NB4 (cell line): ENCODE data around the gene IL11.

Experiments used
- DNase-seq: peaks from one replicate; pipeline ENCODE4 v3.0.0; 2010; ENCODE audit warnings: low read depth
- H3K4me3 ChIP-seq: one replicate; pipeline ENCODE4 v1.5.1; 2011; ENCODE audit warnings: mild to moderate bottlenecking, low read depth, low read length, moderate library complexity
- MYC ChIP-seq: IDR thresholded peaks from 2 replicates; pipeline ENCODE4 v1.6.1; 2011; ENCODE audit warnings: low read depth, low read length
- POLR2A ChIP-seq: IDR thresholded peaks from 2 replicates; pipeline ENCODE4 v1.6.1; 2011; ENCODE audit warnings: mild to moderate bottlenecking; ENCODE audit not compliant: insufficient read length; ENCODE audit errors: extremely low read depth
- TF ChIP-seq, protein P1 (sequence below): IDR thresholded peaks from one replicate; pipeline ENCODE4 v1.5.1; 2012; ENCODE audit warnings: low read depth, low read length
- TF ChIP-seq, protein P2 (sequence below): IDR thresholded peaks from 2 replicates; pipeline ENCODE4 v1.6.1; 2011; ENCODE audit warnings: low read depth, low read length

Gene IL11

DNA sequence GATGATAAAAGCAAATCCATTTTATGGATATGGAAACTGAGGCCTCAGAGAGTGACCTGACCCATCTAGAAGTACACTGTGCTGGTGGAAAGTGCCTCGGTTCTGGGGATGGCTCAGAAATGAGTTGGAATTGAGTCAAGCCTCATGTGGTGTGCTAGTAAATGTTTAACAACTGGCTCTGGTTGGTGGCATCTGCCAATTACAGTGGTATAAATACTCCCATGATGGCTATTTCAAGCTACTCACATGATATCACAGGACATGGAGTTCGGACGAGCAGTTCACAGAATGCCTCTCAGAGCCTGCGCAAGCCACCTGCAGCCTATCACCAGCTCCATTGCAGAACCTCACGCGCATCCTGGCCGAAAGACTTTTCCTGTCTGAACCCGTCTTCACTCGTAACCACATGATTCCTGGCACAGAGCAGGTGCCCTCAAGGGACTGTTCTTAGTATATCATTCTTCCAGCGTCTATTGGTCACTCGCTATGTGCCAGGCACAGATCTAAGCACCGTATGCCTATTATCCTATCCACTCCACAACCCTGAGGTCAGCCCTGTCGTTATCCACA, 54.2 kb downstream of the IL11 start:
- no peak overlapping the region for H3K4me3 ChIP-seq
- TF ChIP-seq, protein P1, sequence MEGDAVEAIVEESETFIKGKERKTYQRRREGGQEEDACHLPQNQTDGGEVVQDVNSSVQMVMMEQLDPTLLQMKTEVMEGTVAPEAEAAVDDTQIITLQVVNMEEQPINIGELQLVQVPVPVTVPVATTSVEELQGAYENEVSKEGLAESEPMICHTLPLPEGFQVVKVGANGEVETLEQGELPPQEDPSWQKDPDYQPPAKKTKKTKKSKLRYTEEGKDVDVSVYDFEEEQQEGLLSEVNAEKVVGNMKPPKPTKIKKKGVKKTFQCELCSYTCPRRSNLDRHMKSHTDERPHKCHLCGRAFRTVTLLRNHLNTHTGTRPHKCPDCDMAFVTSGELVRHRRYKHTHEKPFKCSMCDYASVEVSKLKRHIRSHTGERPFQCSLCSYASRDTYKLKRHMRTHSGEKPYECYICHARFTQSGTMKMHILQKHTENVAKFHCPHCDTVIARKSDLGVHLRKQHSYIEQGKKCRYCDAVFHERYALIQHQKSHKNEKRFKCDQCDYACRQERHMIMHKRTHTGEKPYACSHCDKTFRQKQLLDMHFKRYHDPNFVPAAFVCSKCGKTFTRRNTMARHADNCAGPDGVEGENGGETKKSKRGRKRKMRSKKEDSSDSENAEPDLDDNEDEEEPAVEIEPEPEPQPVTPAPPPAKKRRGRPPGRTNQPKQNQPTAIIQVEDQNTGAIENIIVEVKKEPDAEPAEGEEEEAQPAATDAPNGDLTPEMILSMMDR = no peak
- TF ChIP-seq, protein P2, sequence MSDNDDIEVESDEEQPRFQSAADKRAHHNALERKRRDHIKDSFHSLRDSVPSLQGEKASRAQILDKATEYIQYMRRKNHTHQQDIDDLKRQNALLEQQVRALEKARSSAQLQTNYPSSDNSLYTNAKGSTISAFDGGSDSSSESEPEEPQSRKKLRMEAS = no peak
- TF ChIP-seq MYC (no peak), POLR2A (no peak)
- DNase-seq = no peak

DNA sequence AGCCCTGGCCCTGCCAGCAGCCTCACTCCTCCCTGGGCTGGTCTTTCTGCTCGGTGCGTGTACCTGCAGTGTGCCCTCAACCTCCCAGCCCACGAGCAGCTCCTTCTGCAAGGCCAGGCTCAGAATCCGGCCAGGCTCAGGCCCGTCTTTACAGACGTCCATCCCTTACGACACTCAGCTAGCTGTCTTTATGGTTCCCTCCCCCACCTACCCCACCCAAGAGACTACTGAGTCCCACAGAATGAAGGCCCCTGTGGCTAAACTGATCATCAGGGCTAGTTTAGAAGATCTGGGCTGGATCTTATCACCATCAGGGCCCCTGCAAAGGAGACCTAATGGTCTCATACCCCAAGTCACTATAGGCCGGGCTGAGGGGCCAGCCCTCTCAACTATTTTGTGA, 55.9 kb downstream of the IL11 start:
- TF ChIP-seq POLR2A (no peak), MYC (no peak)
- TF ChIP-seq, protein P1 = no peak
- TF ChIP-seq, protein P2 = no peak
- DNase-seq = no peak
- no peak overlapping the region for H3K4me3 ChIP-seq
